ENCODE results near the gene ACTL10. TPM values are rescaled to one million over a fixed set of nuclear protein-coding genes. Genes with fewer than 3 reads are reported as not detected.

Gene ACTL10
- total and polyA plus RNA-seq, 10 donors, result 1.1 to 3.5 (median 2.1) TPM

- WGBS, 5 donors, result 79 to 90% (median 81%) methylated on average over 8 of the region's 8 CpGs
- Histone ChIP-seq H3K9me3 (no peaks in the 10 kb centered on the region), H3K4me3 (no peak overlapping the region), H3K4me1 (peaks cover 18 to 72% (median 53%) of the 10 kb centered on the region in 6 donors), H3K27me3 (replicated peaks in 1 of 7) (no peaks in the 10 kb centered on the region), H3K36me3 (peaks cover 0 to 39% (median 0%) of the 10 kb centered on the region in 6 donors), H3K27ac (no peak overlapping the region)
- intact Hi-C loops (cut with DNase I; ENCODE audit: low total_unique reads), result no loop called here
- DNase-seq, result no peak
- no peak for TF ChIP-seq CTCF (IDR thresholded peaks at IDR 0.05 in 8 of 11, conservative IDR thresholded peaks at IDR 0.05 in 3 of 11)
- no peak for TF ChIP-seq POLR2A (IDR thresholded peaks at IDR 0.05)
- no peak for TF ChIP-seq POLR2AphosphoS5 (IDR thresholded peaks at IDR 0.05)
These were observed 5.0 kb downstream of the ACTL10 start for GRCh38 chr20:33671573-33672288.

GRCh38 chr20:33672426-33673113, 5.8 kb downstream of the ACTL10 start:
- peaks cover 18 to 64% (median 50%) of the 10 kb centered on the region in 6 donors for H3K4me1 ChIP-seq
- WGBS, 5 donors, result 72 to 81% (median 75%) methylated on average over 15 to 17 of the region's 17 CpGs
- peaks cover 0 to 42% (median 0%) of the 10 kb centered on the region in 6 donors for H3K36me3 ChIP-seq
- no peaks in the 10 kb centered on the region for H3K27me3 ChIP-seq (replicated peaks in 1 of 7)
- no peak overlapping the region for H3K27ac ChIP-seq
- no peak for TF ChIP-seq POLR2A (IDR thresholded peaks at IDR 0.05)
- TF ChIP-seq POLR2AphosphoS5 (IDR thresholded peaks at IDR 0.05), result no peak
- TF ChIP-seq CTCF (IDR thresholded peaks at IDR 0.05 in 8 of 11, conservative IDR thresholded peaks at IDR 0.05 in 3 of 11), result no peak
- peak overlapping the region in 2 of 8 donors; percentile 68 to 83 for H3K4me3 ChIP-seq
- no peaks in the 10 kb centered on the region for H3K9me3 ChIP-seq
- no peak for DNase-seq
- intact Hi-C loops (cut with DNase I; ENCODE audit: low total_unique reads), result no loop called here

- 94 to 100% (median 96%) methylated on average over 2 to 4 of the region's 4 CpGs for WGBS, 5 donors
- peak overlapping the region in 4 of 8 donors; percentile 59 to 83 (median 64) for H3K4me3 ChIP-seq
- no peaks in the 10 kb centered on the region for H3K9me3 ChIP-seq
- no peak overlapping the region for H3K27ac ChIP-seq
- H3K36me3 ChIP-seq, result peaks cover 0 to 42% (median 0%) of the 10 kb centered on the region in 6 donors
- DNase-seq, result no peak
- peaks cover 13 to 59% (median 45%) of the 10 kb centered on the region in 6 donors for H3K4me1 ChIP-seq
- no peaks in the 10 kb centered on the region for H3K27me3 ChIP-seq (replicated peaks in 1 of 7)
- TF ChIP-seq POLR2A (IDR thresholded peaks at IDR 0.05) (no peak), CTCF (IDR thresholded peaks at IDR 0.05 in 8 of 11, conservative IDR thresholded peaks at IDR 0.05 in 3 of 11) (no peak), POLR2AphosphoS5 (IDR thresholded peaks at IDR 0.05) (no peak)
- intact Hi-C loops (cut with DNase I; ENCODE audit: low total_unique reads), result no loop called here
These were observed 6.3 kb downstream of the ACTL10 start for GRCh38 chr20:33673114-33673409.
